ENCODE data around the gene ATP10D.

ATP10D gene

DNA sequence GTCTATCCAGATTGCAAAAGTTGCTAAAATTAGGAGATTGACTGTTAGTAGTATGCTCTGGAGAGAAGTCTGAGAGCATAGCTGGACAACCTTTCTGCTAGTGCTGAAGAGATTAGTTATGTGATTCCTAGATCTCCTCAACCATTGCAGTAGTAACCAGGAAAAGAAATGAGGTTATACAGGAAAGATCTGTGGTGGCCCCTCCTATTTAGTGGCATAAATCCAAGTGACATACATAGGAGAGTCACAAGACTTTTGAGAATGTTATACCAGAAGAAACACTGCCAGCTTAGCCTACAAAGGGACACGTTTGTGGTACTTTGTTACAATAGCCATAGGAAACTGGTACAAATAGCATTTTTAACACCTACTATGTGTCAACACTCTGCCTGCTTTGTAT is 105.2 kb downstream of the ATP10D start:
- DNase-seq (ENCODE audit: low read depth), result no peak

DNA sequence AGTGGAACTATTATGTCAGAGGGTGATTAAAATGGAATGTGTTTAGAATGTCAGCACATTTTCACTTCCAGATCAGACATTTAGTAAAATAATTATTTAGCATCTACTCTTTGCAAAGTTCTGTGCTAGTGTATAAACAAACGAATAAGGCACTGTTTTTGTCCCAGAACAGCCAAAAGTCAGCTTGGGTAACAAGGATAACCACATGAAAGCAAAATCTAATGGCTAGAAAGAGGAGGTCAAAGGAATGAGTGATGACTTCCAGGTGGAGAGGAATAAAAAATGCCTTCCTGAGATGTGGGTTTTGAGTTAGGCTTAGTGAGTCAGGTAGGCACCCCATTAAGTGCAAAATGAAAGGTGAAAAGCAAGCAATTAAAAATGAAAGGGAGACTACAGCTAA is 112.6 kb downstream of the ATP10D start:
- DNase-seq (ENCODE audit: low read depth), result no peak

DNA sequence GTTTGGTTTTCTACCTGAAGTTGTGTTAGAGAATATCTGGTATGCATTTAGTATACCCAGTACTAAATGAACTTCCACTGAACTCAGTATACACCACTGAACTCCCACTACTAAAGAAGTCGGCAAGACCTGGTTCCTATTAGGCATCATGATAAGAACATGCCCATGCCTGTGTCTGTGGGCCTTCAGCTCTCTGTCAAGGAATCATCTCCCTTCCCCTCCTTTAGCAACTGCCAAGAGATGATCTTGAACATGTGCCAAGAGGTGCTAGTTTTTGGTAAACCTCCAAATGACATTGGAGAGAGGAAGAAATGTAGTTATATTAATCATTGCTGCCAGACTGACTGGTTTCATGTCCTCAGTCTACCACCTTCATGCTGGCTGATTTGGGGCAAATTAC is 113.2 kb downstream of the ATP10D start:
- DNase-seq (ENCODE audit: low read depth), result no peak

DNA sequence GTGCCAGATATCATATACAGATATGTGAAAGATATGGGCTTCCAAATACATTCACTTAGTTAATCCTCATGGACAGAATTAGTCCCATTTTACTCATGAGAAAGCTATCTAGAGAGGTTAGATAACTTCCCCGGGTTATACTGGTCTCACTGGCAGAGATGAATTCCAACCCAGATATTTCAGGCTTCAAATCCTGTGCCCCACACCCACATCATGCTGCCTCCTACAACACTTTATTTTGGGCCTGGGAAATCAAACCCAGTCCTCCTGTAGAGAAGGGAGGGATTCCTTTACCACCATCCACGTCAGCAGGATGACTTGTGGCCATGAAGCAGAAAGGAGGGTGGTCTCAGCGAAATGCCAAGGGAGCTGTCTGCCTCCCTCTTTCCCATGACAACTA is 113.8 kb downstream of the ATP10D start:
- DNase-seq (ENCODE audit: low read depth), result no peak

DNA sequence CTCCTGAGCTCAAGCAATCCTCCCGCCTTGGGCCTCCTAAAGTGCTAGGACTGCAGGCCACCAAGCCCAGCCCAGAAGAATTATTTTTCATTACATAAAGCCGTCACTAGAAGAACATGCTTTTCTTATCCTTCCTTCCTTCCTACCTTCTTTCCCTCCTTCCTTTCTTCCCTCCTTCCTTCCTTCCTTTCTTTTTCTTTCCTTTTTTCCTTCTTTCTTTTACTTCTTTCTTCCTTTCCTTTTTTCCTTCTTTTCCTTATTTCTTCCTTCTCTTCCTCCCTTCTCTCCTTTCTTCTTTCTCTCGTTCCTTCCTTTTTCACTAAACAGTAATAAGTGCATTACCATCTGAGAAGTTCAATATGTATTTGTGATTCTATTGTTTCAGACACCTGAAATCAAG is 121.4 kb downstream of the ATP10D start:
- DNase-seq (ENCODE audit: low read depth), result no peak

DNA sequence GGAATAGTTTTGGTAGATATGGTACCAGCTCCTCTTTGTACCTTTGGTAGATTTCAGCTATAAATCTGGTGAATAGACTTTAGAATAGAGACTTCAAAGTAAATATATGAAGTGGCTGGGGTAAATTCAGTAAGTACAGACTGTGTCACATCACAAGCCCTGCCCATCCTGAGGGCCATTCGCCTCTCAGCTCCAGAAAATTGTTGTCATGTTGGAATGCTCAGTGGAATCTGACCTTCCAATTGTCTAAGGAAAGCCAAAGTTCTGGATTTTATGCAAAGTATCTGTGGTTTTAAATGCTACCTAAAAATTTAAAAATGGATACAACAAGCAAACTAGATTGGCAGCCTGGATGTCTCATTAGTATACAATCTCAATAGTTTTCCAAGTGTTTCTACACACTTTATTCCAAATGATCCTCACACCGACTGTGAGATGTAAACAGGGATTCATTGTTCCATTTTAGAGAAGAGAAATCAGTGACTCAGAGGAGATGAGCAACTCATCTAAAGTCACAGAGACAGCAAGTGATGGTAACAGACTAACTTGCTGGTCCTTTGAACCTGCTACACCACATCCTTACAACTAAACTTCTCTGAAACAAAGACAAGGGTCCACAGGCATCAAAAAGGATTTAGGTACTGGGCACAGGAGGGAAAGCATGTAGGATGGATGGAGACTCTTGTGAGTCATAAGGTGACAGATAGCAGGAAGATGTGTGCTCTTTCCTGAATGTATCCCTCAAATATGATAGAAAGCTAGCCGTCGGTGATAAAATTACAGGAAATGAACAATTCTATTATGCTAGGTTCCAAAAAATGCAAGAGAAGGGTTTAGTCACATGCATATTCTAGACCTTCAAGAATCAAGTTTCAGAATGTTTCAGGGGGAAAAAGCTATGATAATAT is 127.3 kb downstream of the ATP10D start:
- DNase-seq (ENCODE audit: low read depth), result no peak

DNA sequence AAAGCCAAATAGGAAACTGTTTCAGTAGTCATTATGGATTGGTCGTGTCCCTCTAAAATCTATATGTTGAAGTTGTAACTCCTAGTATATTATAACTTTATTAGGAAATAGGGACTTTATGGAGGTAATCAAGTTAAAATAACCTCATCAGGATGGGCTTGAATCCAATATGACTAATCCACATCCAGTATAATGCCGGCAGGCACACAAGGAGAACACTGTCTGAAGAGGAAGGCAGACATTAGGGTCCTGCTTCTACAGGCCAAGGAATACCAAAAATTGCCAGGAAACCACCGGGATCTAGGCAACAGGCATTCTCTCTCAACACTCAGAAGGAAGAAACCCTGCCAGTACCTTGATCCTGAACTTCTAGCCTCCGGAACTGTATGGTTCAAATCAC is 130.3 kb downstream of the ATP10D start:
- no peak for DNase-seq (ENCODE audit: low read depth)

DNA sequence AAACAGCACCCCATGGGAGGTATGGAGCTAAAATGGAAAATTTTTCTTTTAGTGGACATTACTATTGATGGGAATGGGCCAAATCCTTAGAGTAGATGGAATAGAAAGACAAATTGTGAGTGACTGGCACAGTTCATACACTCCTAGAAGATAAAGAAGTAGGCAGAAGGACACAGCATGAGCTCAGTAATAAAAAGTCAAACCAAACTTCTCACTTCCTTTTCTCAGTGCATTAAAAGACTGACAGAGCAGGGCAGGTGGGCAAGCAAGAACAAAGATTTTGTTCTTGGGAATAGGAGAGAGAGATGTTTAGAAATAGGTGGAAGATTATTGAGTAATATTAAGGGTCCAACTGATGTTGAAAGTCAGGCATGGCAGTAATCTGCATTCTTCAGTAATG is 132.5 kb downstream of the ATP10D start:
- no peak for DNase-seq (ENCODE audit: low read depth)

DNA sequence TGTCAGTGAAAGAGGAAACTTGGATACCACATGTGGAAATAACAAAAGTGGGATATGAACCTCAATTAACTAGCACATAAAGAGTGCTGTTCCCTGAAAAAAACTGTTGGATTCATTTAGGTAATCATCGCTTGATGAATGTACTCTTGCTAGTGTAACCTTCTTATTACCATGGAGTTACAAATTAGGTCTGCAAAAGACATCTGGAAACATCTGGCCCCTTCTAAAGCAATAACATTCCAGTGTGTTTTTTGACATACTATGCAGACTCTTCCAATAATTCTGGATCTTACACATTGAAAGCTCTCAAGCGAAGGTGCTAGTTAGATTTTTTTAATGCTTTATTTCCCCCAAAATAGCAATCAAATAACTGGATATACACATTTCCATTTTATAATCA is 134.6 kb downstream of the ATP10D start:
- no peak for DNase-seq (ENCODE audit: low read depth)

DNA sequence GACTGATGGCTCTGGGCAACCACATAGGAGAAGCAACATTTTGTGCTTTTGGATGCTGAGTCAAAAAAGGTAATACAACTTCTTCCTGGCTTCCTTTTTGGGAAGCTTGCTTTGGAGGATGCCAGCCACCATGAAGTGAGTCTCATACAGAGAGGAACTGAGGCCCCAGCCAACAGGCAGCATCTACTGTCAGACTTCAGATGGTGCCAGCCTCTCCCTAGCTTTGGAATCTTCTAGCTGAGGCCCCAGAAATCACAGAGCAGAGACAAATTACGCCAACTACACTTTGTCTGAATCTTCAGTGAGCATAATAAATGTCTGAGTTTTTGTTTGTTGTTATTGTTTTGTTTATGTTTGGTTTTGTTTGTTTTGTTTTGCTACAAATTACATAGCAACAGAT is 136.1 kb downstream of the ATP10D start:
- DNase-seq (ENCODE audit: low read depth), result no peak

DNA sequence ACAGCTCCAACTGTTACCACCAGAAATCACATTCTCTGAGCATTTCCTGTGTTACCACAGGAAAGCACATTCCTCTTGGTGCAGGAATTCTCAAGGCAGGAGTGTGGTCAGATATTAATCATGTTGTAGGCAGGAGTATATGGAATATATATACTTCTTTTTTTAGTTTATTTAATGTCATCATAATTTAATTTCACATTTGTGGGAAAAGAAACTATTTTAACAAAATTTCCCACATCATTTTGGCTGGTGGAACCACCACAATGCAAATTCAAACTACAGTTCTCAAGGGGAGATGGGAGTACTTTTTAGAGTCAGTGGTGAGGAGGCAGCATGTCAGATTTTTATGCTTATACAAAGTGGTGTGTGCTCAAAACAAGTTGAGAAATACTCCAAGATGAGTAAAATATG is 139.0 kb downstream of the ATP10D start:
- no peak for DNase-seq (ENCODE audit: low read depth)

DNA sequence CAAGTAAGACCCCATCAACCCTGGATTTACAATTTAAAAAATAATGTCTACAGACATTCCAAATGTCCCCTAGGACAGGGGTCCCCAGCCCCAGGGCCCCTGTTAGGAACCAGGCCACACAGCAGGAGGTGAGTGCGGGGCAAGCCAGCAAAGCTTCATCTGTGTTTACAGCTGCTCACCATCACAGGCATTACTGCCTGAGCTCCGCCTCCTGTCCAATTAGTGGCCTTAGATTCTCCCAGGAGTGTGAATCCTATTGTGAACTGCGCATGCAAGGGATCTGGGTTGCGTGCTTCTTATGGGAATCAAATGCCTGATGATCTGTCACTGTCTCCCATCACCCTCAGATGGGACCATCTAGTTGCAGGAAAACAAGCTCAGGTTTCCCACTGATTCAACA is 146.1 kb downstream of the ATP10D start:
- no peak for DNase-seq (ENCODE audit: low read depth)

DNA sequence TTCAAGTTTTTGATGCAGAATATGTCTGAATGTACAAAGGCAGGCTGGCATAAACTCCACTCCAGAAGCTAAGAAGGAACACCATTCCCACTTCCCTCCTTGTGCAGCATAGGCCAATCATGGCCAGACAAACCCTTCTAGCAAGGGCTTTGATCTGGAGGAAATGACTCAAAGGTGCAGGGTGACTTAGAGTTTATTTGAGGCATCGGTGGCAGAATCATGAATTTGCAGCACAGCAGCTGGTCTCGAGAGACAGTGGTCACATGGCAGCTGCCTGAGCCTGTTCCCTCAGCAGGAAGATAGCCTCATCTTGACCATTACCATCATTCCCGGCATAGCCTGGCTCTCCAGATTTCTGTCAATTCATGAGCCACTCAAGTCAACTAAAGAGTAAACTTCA is 154.5 kb downstream of the ATP10D start:
- DNase-seq (ENCODE audit: low read depth), result no peak

DNA sequence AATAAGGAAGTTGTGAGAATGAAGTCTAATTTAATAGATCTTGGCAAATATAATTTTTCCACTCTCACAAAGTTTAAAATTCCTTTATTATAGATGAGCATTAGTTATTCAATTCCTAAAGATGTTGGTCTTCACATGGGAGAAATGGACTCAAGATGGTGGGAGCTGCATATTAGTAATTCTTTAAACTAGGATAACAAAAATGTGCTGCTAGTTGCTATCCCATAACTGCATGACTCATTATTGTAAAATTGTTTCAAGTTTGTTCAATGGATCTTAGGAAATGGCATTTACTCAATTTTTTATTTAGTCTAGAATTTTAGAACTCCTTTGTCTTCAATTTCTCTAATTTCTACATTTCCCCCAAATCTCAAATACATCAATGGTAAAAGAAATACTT is 155.8 kb downstream of the ATP10D start:
- DNase-seq (ENCODE audit: low read depth), result no peak

DNA sequence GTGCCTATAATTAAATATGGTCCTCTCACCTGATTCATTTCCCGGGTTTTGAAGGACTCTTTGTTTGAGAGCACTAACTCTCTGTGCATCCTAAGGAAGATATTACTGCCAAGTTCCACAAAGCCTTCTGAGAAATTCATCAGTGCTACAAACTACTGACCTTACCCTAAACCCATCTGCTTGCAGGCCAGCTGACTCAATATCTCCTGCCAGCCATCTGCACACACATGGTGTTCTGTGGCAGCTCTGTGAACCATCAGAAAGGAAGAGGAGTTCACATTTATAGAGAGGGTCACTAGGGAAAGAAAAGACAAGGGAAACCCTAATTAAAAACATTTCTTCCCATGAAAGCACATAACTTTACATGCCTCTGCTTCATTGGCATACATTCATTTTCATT is 156.7 kb downstream of the ATP10D start:
- no peak for DNase-seq (ENCODE audit: low read depth)

DNA sequence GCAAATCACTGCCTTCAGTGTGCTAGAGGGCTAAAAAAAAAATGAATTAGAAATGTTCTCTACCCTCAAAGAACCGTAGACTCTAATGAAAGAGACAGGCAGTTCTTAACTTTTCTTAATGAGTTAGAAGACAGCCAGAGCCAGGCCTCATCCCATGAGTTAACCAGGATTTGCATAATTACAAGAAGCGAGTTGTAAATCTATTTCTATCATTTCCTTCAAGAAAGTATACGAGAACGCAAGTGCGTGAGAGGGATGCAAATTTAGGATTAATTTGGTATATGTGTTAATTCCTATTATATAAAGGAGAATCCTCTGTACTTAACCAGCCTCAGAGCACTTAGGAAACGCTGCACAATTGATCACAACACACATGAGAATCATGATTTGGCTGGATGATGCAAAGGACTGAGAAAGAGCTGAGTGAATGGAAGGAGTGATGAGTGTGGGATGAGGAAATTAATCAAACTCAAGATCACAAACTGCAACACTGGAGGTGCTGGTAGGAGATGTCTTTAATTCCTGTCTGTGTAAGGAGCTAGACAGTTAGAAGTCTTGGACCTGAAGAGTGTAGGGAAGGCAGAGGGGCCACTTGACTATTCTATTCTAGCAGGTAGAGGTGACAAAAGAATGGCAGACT is 157.2 kb downstream of the ATP10D start:
- no peak for DNase-seq (ENCODE audit: low read depth)

Data from stimulated activated CD8-positive, alpha-beta memory T cell treated with anti-CD3 and anti-CD28 coated beads, Interleukin-12 subunit alpha, Interleukin-12 subunit beta, amount 100 ng/mL, for 1 hour (primary cell).